BJ (cell line): ENCODE results near the gene CHST11. TPM values are rescaled to one million over a fixed set of nuclear protein-coding genes. Genes with fewer than 3 reads are reported as not detected.

Experiments used
- CTCF ChIA-PET: fragments of 350-600 bp; formaldehyde crosslinking; extraction: SDS; loops from one replicate; lab custom pipeline; 2021; ENCODE audit warnings: antibody characterized with exemption, inconsistent platforms; lab: Yijun Ruan, JAX
- POLR2A ChIA-PET: fragments of 300-600 bp; sonication (Branson Sonifier 250); formaldehyde crosslinking; extraction: SDS; loops from one replicate; lab custom pipeline; 2021; ENCODE audit warnings: antibody characterized with exemption; lab: Charles Lee
- DNase-seq: peaks from one replicate; pipeline ENCODE4 v3.0.0-alpha.2; 2011; ENCODE audit warnings: low read depth
- H3K27me3 ChIP-seq: 2 replicates; pipeline ENCODE4 v1.6.0; 2011; ENCODE audit warnings: low read length; ENCODE audit not compliant: control insufficient read depth, insufficient read depth
- H3K36me3 ChIP-seq: 2 replicates; pipeline ENCODE4 v1.5.1; 2011; ENCODE audit warnings: low read length; ENCODE audit not compliant: control insufficient read depth, insufficient read depth
- H3K4me3 ChIP-seq: 2 replicates; pipeline ENCODE4 v1.5.1; 2011; ENCODE audit warnings: low read depth, mild to moderate bottlenecking, control low read depth, low read length
- polyA plus RNA-seq: library from polyadenylated mRNA; depleted of rRNA; stranded (reverse); fragments of >200 nt; gene quantifications from 2 replicates; pipeline ENCODE4 v1.2.3, GENCODE V29; 2011
- TF ChIP-seq, protein P1 (sequence below): IDR thresholded peaks from 2 replicates; pipeline ENCODE4 v1.5.1; 2011; ENCODE audit warnings: low read depth, mild to moderate bottlenecking, control low read depth, inconsistent platforms, low read length, moderate library complexity; ENCODE audit not compliant: insufficient read depth

CHST11 gene
- polyA plus RNA-seq, 1 experiment, result 7.3 TPM

DNA sequence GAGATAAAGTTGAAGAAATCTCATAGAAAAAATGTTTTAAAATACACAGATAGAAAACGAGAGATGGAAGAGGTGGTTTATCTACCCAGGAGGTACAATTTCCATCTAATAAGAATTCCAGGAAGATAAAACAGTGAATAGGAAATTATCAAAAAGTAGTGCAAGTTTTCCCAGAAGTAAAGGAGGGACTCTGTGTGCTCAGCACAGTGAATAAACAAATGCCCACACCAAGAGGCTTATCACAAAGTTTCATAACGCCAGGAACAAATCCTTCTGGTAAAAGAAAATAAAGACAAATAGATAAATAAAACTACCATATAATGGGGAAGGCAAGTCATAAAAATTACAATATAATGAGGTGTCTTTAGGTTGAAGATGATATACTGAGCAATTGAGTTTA lies 322.4 kb downstream of the CHST11 start:
- Histone ChIP-seq H3K27me3 (no peaks in the 10 kb centered on the region; the same call in none of the 2 replicates), H3K4me3 (no peak overlapping the region), H3K36me3 (no peaks in the 10 kb centered on the region)
- CTCF ChIA-PET, result no interaction called here
- TF ChIP-seq, protein P1, sequence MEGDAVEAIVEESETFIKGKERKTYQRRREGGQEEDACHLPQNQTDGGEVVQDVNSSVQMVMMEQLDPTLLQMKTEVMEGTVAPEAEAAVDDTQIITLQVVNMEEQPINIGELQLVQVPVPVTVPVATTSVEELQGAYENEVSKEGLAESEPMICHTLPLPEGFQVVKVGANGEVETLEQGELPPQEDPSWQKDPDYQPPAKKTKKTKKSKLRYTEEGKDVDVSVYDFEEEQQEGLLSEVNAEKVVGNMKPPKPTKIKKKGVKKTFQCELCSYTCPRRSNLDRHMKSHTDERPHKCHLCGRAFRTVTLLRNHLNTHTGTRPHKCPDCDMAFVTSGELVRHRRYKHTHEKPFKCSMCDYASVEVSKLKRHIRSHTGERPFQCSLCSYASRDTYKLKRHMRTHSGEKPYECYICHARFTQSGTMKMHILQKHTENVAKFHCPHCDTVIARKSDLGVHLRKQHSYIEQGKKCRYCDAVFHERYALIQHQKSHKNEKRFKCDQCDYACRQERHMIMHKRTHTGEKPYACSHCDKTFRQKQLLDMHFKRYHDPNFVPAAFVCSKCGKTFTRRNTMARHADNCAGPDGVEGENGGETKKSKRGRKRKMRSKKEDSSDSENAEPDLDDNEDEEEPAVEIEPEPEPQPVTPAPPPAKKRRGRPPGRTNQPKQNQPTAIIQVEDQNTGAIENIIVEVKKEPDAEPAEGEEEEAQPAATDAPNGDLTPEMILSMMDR, result no peak
- DNase-seq, result no peak
- POLR2A ChIA-PET, result no interaction called here

DNA sequence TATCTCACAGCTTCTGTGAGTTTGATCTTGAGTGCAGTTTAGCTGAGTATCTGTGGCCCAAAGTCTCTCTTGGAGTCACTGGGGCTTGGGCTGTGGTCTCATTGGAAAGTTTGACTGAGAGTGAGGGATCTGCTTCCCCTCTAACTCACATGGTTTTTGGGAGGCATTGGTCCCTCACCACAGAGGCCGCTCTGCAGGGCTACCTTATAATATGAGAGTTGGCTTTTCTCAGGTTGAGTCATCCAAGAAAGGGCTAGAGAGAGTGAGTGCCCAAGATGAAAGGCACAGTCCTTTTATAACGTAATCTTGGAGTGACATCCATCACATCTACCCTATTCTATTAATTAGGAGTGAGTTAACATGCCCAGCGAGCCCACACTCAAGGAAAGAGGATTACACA lies 325.5 kb downstream of the CHST11 start:
- TF ChIP-seq, protein P1, result no peak
- ChIA-PET POLR2A (no interaction called here), CTCF (interaction anchor here (2.8 kb wide), 1 partner anchor 8 kb away, joined by 9 read pairs; no protein-coding TSS in a partner anchor)
- Histone ChIP-seq H3K4me3 (no peak overlapping the region), H3K36me3 (no peaks in the 10 kb centered on the region), H3K27me3 (no peaks in the 10 kb centered on the region; the same call in none of the 2 replicates)
- DNase-seq, result no peak

DNA sequence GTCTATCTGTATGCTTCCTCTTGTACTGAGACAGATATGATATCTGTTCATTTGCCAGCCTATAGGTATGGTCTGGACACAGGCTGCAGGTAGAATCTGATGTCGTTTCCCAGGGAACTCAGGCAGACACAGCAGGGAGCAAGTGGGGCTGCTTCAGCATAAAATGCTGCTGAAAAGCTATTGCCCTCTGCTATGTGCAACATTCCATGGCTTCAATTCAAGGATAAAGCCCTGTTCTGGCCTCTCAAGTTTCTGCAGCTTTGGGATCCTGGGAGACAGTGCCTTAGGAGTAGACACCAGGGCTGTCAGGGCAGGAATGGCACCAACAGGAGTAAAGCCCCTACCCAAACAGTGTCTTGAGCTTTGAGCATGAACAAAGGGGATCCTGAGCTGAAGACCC lies 327.8 kb downstream of the CHST11 start:
- no peak for DNase-seq
- ChIA-PET POLR2A (no interaction called here), CTCF (interaction anchor here (0.8 kb wide), 1 partner anchor 39 kb away, joined by 3 read pairs; no protein-coding TSS in a partner anchor)
- H3K4me3 ChIP-seq, result no peak overlapping the region
- H3K36me3 ChIP-seq, result no peaks in the 10 kb centered on the region
- TF ChIP-seq, protein P1, result no peak
- no peaks in the 10 kb centered on the region; the same call in none of the 2 replicates for H3K27me3 ChIP-seq

DNA sequence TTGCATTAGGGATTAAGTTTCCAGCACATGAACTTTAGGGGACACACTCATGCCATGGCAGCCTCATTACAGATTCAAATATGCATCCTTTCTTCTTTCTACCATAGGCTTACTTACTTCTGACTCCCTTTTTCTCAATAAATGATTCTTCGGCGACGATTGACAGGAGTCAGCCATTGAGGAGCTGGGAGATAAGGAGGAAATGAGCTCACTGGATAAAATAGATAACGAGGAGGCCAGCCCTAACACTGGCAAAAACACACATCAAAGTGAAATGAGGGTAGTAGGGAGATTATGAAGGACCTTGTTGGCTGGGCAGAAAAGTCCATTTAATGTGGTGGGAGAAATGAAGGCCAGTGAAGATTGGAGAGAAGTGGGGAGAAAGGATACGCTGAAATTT lies 329.1 kb downstream of the CHST11 start:
- POLR2A ChIA-PET, result no interaction called here

DNA sequence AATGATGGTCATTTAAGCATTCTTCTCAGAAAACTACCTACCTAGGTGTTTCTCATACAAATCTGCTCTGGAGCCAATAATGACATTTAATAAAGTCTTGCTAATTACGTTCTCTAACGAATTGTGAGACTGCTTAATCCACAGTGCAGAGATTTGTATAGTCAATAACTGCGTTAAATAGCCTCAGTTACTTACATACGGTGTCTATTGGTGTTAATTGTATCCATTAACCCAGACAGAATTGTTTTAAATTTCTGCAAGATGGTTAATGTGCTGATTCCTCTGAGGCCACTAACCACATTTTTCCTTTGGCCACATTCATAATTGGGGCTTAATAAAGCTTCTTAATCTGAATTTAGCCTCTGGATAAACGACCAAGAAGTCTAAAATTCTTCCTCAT lies 329.6 kb downstream of the CHST11 start:
- Histone ChIP-seq H3K4me3 (no peak overlapping the region), H3K27me3 (no peaks in the 10 kb centered on the region; the same call in 1 of the 2 replicates), H3K36me3 (no peaks in the 10 kb centered on the region)
- POLR2A ChIA-PET, result no interaction called here
- TF ChIP-seq, protein P1, result no peak
- CTCF ChIA-PET, result no interaction called here
- DNase-seq, result no peak

More for the DNA sequence above, 329.1 kb downstream of the CHST11 start:
- DNase-seq, result no peak
- CTCF ChIA-PET, result no interaction called here
- Histone ChIP-seq H3K27me3 (no peaks in the 10 kb centered on the region; the same call in 1 of the 2 replicates), H3K4me3 (no peak overlapping the region), H3K36me3 (no peaks in the 10 kb centered on the region)
- TF ChIP-seq, protein P1, result no peak
